ENCODE measurements around the gene FGF19.

Gene FGF19

DNA sequence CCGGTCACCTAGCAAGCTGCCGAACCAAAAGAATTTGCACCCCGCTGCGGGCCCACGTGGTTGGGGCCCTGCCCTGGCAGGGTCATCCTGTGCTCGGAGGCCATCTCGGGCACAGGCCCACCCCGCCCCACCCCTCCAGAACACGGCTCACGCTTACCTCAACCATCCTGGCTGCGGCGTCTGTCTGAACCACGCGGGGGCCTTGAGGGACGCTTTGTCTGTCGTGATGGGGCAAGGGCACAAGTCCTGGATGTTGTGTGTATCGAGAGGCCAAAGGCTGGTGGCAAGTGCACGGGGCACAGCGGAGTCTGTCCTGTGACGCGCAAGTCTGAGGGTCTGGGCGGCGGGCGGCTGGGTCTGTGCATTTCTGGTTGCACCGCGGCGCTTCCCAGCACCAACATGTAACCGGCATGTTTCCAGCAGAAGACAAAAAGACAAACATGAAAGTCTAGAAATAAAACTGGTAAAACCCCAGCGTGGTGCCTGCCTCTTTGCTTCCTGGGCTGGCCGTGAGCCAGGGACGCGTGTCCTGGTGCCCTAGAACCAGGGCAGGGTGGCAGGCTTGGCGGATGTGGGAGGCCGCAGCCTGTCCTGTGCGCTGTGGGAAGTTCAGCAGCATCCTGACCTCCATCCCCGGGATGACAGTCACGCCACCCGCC, 49.7 kb downstream of the FGF19 start:
- DNase-seq: no peak

GRCh38 chr11:69653406-69653960, 50.3 kb downstream of the FGF19 start:
- DNase-seq: no peak

DNA sequence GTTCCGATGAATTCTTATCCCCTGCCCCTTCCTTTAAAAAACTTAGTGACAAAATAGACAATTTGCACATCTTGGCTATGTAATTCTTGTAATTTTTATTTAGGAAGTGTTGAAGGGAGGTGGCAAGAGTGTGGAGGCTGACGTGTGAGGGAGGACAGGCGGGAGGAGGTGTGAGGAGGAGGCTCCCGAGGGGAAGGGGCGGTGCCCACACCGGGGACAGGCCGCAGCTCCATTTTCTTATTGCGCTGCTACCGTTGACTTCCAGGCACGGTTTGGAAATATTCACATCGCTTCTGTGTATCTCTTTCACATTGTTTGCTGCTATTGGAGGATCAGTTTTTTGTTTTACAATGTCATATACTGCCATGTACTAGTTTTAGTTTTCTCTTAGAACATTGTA, 50.8 kb downstream of the FGF19 start:
- DNase-seq: no peak

DNA sequence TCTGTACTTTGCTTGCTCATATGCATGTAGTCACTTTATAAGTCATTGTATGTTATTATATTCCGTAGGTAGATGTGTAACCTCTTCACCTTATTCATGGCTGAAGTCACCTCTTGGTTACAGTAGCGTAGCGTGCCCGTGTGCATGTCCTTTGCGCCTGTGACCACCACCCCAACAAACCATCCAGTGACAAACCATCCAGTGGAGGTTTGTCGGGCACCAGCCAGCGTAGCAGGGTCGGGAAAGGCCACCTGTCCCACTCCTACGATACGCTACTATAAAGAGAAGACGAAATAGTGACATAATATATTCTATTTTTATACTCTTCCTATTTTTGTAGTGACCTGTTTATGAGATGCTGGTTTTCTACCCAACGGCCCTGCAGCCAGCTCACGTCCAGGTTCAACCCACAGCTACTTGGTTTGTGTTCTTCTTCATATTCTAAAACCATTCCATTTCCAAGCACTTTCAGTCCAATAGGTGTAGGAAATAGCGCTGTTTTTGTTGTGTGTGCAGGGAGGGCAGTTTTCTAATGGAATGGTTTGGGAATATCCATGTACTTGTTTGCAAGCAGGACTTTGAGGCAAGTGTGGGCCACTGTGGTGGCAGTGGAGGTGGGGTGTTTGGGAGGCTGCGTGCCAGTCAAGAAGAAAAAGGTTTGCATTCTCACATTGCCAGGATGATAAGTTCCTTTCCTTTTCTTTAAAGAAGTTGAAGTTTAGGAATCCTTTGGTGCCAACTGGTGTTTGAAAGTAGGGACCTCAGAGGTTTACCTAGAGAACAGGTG, 51.8 kb downstream of the FGF19 start:
- DNase-seq: no peak

GRCh38 chr11:69650832-69651344, 52.9 kb downstream of the FGF19 start:
- no peak for DNase-seq

GRCh38 chr11:69650081-69650831, 53.6 kb downstream of the FGF19 start:
- no peak for DNase-seq

DNA sequence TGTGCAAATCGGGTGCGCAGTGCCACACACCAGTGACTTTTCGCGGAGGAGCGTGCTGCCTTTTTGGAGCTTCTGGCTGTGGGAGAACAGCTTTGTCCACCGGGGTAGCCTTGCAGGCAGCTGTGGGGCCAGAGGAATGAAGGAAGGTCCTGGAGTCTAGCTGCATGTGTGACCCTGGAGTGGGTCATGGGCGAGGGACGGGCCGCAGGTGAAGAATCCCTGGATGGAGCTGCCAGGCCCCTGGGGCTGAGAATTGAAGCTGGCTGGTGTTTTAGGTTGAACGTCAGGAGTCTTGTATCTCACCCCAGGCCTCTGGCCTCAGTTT, 54.3 kb downstream of the FGF19 start:
- DNase-seq: no peak

DNA sequence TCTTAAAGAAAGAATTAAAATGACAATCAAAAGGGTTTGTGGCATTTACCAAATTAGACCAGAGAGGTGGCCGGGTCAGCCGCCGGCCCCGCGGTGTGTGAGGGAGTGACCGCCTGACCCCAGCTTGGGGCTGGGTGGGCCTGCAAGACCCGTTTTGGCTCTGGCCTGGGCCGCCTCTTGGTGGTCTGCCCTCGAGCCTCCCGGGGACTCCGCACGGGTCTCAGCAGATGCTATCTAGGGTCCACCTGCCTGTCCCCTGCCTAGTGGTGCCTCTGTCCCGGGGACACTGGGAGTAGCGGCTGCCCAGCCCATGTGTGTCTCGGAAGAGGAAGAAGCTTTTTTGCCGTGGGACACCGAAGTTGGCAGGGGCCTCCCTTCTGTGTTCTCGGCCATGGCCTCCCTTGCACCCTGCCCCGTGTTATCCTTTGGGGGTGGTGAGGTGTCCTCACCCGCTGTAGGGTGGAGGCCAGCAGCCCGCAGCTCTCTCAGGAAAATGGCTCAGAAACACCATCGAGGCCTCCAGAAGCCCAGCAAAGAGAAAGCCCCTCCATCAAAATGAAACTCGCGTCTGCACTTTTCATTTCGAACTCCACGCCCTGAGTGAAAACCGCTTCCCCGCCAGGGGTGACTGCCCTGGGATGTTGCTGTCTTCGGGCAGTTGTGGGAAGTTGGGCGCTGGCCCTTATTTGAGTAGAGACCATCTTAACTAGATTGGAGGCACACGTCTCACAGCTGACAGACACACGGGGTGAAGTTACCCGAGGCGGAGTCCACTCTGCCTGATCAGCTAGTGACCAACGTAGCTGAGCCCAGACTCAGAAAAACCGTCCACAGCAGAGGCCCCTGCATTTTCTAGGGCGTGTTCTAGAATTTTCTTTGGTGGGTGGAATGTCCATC, 54.9 kb downstream of the FGF19 start:
- DNase-seq: no peak
